Muscle layer of colon (tissue), 2 donors: ENCODE measurements around the gene LCLAT1.

Experiments
- H3K27ac ChIP-seq: one replicate; pipeline ENCODE4 v1.7.0; 2013; ENCODE audit warnings: low read depth, mild to moderate bottlenecking, low read length, moderate library complexity
- H3K27me3 ChIP-seq, 2 donors: one replicate each; pipeline ENCODE4 v1.7.0; 2013; ENCODE audit warnings: low read length in 2 of 2, mild to moderate bottlenecking in 2 of 2; ENCODE audit not compliant: insufficient read depth in 2 of 2, control insufficient read depth in 1 of 2
- H3K36me3 ChIP-seq: one replicate; pipeline ENCODE4 v1.7.0; 2013; ENCODE audit warnings: mild to moderate bottlenecking, low read length; ENCODE audit not compliant: insufficient read depth
- H3K4me1 ChIP-seq: one replicate; pipeline ENCODE4 v1.7.0; 2013; ENCODE audit warnings: mild to moderate bottlenecking, low read length; ENCODE audit not compliant: insufficient read depth
- H3K4me3 ChIP-seq, 2 donors: one replicate each; pipeline ENCODE4 v1.7.0; 2013; ENCODE audit warnings: low read length in 2 of 2, low read depth in 1 of 2, mild to moderate bottlenecking in 1 of 2, moderate library complexity in 1 of 2
- H3K9ac ChIP-seq: one replicate; pipeline ENCODE4 v1.7.0; 2013; ENCODE audit warnings: low read length
- H3K9me3 ChIP-seq: one replicate; pipeline ENCODE4 v1.7.0; 2013; ENCODE audit warnings: mild to moderate bottlenecking, low read length
- donor health status: abdominal sarcoma.
- donor health status: Adenocarcinoma of cecum.

Gene LCLAT1

GRCh38 chr2:30480703-30481322 is 33.8 kb downstream of the LCLAT1 start:
- H3K27me3 ChIP-seq = no peaks in the 10 kb centered on the region
- H3K9me3 ChIP-seq = no peaks in the 10 kb centered on the region
- H3K4me1 ChIP-seq = peaks cover 6% of the 10 kb centered on the region
- no peak overlapping the region for H3K27ac ChIP-seq
- no peaks in the 10 kb centered on the region for H3K36me3 ChIP-seq
- no peak overlapping the region for H3K4me3 ChIP-seq
- H3K9ac ChIP-seq = no peak overlapping the region

DNA sequence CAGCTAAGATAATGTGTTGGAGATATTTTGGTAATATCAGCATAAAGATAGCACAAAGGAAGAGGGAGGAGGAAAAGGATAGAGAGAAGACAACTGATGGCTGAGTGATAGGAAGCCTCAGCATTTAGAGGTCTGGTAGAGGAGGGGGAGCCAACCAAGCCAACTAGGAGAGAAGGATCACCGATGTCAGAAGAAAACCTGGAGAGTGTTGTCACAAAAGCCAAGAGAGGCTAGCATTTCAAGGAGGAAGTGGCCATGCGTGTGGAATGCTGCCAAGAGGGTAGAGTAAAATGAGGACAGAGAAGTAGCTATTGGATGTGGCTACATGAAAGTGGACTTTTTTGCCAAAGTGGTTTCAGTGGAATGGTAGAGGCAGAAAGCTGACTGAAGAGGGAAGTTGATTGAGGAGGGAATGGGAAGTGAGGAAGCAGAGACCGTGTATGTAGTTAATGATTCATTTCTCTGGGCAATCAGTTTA is 34.3 kb downstream of the LCLAT1 start:
- Histone ChIP-seq H3K27me3 (no peaks in the 10 kb centered on the region), H3K9ac (no peak overlapping the region), H3K4me3 (no peak overlapping the region), H3K27ac (no peak overlapping the region), H3K9me3 (no peaks in the 10 kb centered on the region), H3K36me3 (no peaks in the 10 kb centered on the region), H3K4me1 (peaks cover 6% of the 10 kb centered on the region)

- Histone ChIP-seq H3K9me3 (no peaks in the 10 kb centered on the region), H3K27me3 (no peaks in the 10 kb centered on the region), H3K4me1 (peaks cover 6% of the 10 kb centered on the region), H3K9ac (no peak overlapping the region), H3K27ac (no peak overlapping the region), H3K36me3 (no peaks in the 10 kb centered on the region), H3K4me3 (no peak overlapping the region)
Measured at GRCh38 chr2:30482011-30482410, 35.0 kb downstream of the LCLAT1 start.

DNA sequence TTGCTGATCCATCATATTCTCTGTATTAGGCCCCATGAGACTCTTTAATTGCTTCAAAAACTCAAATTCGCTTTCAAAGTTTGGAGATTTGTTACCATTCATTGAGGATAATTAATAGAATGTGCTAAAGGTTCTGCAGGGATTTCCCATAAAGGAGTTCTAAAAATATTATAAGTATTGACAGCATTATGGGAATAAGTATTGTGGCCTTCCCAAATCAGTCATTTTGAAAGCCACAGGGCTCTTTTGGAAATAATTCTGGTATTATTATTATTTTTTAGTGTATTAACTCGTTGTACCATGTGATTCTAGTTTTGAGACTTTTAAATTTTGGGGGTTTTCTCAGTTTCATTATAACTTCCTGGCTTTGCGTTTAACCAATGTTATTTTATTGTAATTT is 37.1 kb downstream of the LCLAT1 start:
- Histone ChIP-seq H3K9ac (no peak overlapping the region), H3K36me3 (no peaks in the 10 kb centered on the region), H3K27me3 (no peaks in the 10 kb centered on the region), H3K4me1 (peaks cover 14% of the 10 kb centered on the region), H3K4me3 (no peak overlapping the region), H3K27ac (no peak overlapping the region), H3K9me3 (no peaks in the 10 kb centered on the region)

DNA sequence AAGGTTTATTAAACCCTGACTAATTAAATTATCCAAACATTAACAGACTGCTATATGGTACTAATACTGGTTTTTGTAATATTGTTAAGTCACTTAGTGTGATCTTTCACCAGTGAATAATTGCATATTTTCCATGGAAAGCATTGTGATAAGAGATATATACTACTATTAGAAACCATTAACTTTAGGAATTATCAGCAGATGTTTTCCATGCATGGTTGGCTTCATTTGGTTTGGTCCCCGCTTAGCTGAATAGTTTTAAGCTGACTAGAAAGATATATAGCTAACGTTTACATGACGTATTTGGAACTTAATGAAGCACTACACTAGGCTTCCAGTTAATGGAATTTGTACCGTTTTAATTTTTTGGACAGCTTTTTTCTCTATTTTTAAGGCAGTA is 37.9 kb downstream of the LCLAT1 start:
- Histone ChIP-seq H3K27ac (no peak overlapping the region), H3K9me3 (no peaks in the 10 kb centered on the region), H3K36me3 (no peaks in the 10 kb centered on the region), H3K4me1 (peaks cover 14% of the 10 kb centered on the region), H3K27me3 (no peaks in the 10 kb centered on the region), H3K4me3 (no peak overlapping the region), H3K9ac (no peak overlapping the region)

GRCh38 chr2:30486655-30487054 is 39.6 kb downstream of the LCLAT1 start:
- H3K27me3 ChIP-seq = no peaks in the 10 kb centered on the region
- H3K9ac ChIP-seq = no peak overlapping the region
- no peak overlapping the region for H3K4me3 ChIP-seq
- H3K9me3 ChIP-seq = no peaks in the 10 kb centered on the region
- no peak overlapping the region for H3K27ac ChIP-seq
- H3K36me3 ChIP-seq = no peaks in the 10 kb centered on the region
- peaks cover 11% of the 10 kb centered on the region for H3K4me1 ChIP-seq

DNA sequence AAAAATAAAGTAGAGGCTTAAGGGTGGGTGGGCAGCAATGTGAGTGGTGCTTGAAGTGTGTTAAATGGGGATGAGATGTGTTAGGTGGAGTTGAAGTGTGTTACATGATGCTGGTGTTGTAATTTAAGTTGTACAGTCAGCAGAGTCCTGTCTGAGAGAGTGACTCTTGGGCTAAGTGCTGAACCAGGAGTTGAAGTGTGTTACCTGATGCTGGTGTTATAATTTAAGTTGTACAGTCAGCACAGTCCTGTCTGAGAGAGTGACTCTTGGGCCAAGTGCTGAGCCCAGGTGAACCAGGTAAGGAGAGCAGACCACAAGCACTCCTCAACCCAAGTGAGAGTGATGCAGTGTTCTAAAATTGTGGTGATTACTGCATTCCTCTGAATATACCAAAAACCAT is 40.6 kb downstream of the LCLAT1 start:
- Histone ChIP-seq H3K36me3 (no peaks in the 10 kb centered on the region), H3K4me3 (no peak overlapping the region), H3K4me1 (peaks cover 8% of the 10 kb centered on the region), H3K27me3 (no peaks in the 10 kb centered on the region), H3K9me3 (no peaks in the 10 kb centered on the region), H3K27ac (no peak overlapping the region), H3K9ac (no peak overlapping the region)

GRCh38 chr2:30488012-30488659 is 41.1 kb downstream of the LCLAT1 start:
- Histone ChIP-seq H3K27me3 (no peaks in the 10 kb centered on the region), H3K27ac (no peak overlapping the region), H3K4me1 (peaks cover 12% of the 10 kb centered on the region), H3K9ac (no peak overlapping the region), H3K9me3 (no peaks in the 10 kb centered on the region), H3K36me3 (no peaks in the 10 kb centered on the region), H3K4me3 (no peak overlapping the region)

DNA sequence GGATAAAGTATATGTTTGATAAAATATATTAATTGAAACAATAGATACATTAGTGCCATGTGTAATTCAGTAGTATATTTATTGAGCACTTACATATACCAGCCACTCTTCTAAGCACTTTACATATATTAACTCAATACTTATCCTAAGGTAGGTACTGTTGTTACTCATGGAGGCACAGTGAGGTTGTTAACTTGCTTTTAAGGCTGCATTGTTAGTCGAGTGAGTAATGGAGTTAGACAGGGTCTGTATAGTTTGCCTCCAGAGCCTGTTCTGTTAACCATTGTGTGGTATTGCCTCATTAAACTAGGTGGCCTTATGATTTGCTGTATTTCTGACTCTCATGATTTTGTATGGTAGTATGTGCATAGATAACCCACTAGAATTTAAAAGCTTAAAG is 44.2 kb downstream of the LCLAT1 start:
- peaks cover 12% of the 10 kb centered on the region for H3K4me1 ChIP-seq
- H3K9ac ChIP-seq = no peak overlapping the region
- no peaks in the 10 kb centered on the region for H3K27me3 ChIP-seq
- no peak overlapping the region for H3K4me3 ChIP-seq
- no peaks in the 10 kb centered on the region for H3K9me3 ChIP-seq
- H3K27ac ChIP-seq = no peak overlapping the region
- H3K36me3 ChIP-seq = no peaks in the 10 kb centered on the region

DNA sequence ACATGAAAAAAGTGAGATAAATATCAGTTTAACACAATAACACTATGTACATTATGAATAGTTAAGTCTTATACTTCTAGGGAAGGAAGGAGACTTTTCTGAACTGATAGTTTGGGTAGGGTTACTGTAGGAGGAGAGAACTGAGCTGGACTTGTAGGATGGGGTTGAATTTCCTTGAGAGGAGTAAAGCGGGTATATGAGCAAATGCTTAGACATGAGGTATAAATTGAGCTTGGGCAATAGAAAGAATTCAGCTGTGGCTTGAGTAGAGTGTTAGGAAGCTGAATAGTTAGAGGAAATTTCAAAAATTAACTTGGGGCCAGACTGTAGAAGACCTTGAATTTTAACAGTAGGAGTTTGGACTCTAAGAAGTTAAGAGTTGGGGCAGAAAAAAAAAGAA is 45.1 kb downstream of the LCLAT1 start:
- H3K36me3 ChIP-seq = no peaks in the 10 kb centered on the region
- no peaks in the 10 kb centered on the region for H3K27me3 ChIP-seq
- H3K27ac ChIP-seq = no peak overlapping the region
- H3K9ac ChIP-seq = no peak overlapping the region
- H3K9me3 ChIP-seq = no peaks in the 10 kb centered on the region
- no peak overlapping the region for H3K4me3 ChIP-seq
- peaks cover 12% of the 10 kb centered on the region for H3K4me1 ChIP-seq

DNA sequence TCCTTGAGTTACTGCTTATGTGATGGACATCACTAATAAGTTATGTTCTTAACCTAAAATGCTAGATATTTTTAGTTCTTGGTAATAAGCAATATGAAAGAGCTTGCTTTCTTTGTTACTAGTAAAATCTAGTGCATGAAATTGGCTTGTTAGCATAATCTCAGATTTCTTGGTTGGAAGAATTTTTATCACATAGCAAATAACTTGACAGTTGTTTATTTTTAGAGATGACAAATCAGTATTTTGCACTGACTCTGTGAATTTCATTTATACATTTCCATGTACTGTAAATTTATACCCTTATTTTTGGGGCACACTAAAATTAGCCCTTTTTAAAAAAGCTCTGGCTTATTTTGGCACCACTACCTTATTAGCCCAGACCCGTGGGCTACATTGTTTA is 45.6 kb downstream of the LCLAT1 start:
- Histone ChIP-seq H3K27ac (no peak overlapping the region), H3K9ac (no peak overlapping the region), H3K9me3 (no peaks in the 10 kb centered on the region), H3K36me3 (no peaks in the 10 kb centered on the region), H3K4me1 (peaks cover 12% of the 10 kb centered on the region), H3K27me3 (no peaks in the 10 kb centered on the region), H3K4me3 (no peak overlapping the region)

DNA sequence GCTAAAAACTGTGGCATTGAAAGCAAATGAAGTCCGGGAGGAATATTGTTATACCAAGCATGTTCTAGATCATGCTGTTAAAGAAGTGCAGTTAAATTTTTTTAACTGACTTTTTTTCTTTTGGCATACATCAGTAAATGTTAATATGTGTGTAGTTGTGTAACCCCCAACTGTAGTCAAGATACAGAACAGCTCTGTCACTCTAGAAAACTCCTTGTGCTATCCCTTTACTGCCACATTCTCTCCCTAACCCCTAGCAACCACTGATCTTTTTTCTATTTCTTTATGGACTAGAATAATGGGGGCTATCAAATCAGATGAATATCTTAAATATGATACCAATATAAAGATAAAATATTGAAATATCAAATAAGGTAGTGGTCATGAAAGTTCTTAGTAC is 46.4 kb downstream of the LCLAT1 start:
- Histone ChIP-seq H3K4me3 (no peak overlapping the region), H3K27ac (no peak overlapping the region), H3K27me3 (no peaks in the 10 kb centered on the region), H3K4me1 (peaks cover 8% of the 10 kb centered on the region), H3K36me3 (no peaks in the 10 kb centered on the region), H3K9me3 (no peaks in the 10 kb centered on the region), H3K9ac (no peak overlapping the region)
